ENCODE measurements around the gene RRAGC. TPM values are rescaled to one million over a fixed set of nuclear protein-coding genes. Genes with fewer than 3 reads are reported as not detected.
"Not testable (repeated sequence)": the region's sequence is repeated elsewhere in the genome, so short reads cannot be mapped to it uniquely, and the experiment has no call there.

RRAGC gene
- polyA plus RNA-seq, 3 donors: 6.6 to 10.4 (median 8.0) TPM

GRCh38 chr1:38846210-38846609 is 13.4 kb downstream of the RRAGC start:
- TF ChIP-seq, protein P1, sequence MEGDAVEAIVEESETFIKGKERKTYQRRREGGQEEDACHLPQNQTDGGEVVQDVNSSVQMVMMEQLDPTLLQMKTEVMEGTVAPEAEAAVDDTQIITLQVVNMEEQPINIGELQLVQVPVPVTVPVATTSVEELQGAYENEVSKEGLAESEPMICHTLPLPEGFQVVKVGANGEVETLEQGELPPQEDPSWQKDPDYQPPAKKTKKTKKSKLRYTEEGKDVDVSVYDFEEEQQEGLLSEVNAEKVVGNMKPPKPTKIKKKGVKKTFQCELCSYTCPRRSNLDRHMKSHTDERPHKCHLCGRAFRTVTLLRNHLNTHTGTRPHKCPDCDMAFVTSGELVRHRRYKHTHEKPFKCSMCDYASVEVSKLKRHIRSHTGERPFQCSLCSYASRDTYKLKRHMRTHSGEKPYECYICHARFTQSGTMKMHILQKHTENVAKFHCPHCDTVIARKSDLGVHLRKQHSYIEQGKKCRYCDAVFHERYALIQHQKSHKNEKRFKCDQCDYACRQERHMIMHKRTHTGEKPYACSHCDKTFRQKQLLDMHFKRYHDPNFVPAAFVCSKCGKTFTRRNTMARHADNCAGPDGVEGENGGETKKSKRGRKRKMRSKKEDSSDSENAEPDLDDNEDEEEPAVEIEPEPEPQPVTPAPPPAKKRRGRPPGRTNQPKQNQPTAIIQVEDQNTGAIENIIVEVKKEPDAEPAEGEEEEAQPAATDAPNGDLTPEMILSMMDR (IDR thresholded peaks at IDR 0.05): no peak
- Histone ChIP-seq H3K79me2 (ENCODE audit: insufficient read depth, low read length) (peaks cover 32% of the 10 kb centered on the region), H3K4me2 (replicated peaks; ENCODE audit: extremely low read depth, low read length, poor library complexity, severe bottlenecking) (no peak overlapping the region), H3K9me3 (replicated peaks in 1 of 2; ENCODE audit: control insufficient read depth in 1 of 2, insufficient read depth in 1 of 2, low read length in 2 of 2) (no peaks in the 10 kb centered on the region), H4K20me1 (ENCODE audit: insufficient read depth, low read length) (peaks cover 18% of the 10 kb centered on the region), H3K36me3 (replicated peaks in 1 of 2; ENCODE audit: control insufficient read depth in 1 of 2, insufficient read depth in 2 of 2, low read length in 2 of 2) (peaks cover 39 to 71% of the 10 kb centered on the region in 2 donors), H3K9ac (ENCODE audit: insufficient read depth, low read length, poor library complexity, severe bottlenecking) (no peak overlapping the region), H3K27ac (ENCODE audit: low read depth in 1 of 2, low read length in 2 of 2) (no peak overlapping the region), H3K27me3 (ENCODE audit: control insufficient read depth in 2 of 2, insufficient read depth in 2 of 2, low read length in 2 of 2) (no peaks in the 10 kb centered on the region), H3K4me3 (replicated peaks in 1 of 3; ENCODE audit: low read depth in 2 of 3, low read length in 3 of 3) (no peak overlapping the region), H3K4me1 (ENCODE audit: control insufficient read depth in 1 of 2, insufficient read depth in 2 of 2, low read length in 2 of 2) (peaks cover 16 to 19% of the 10 kb centered on the region in 2 donors), H2AFZ (ENCODE audit: insufficient read depth, low read depth, low read length, poor library complexity, severe bottlenecking) (no peak overlapping the region)
- Mint-ChIP-seq H3K27ac (no peak overlapping the region), H3K9me3 (peaks cover 0 to 4% (median 0%) of the 10 kb centered on the region in 7 donors), H3K36me3 (peaks cover 52 to 78% of the 10 kb centered on the region in 2 donors), H3K4me1 (peaks cover 26% of the 10 kb centered on the region), H3K4me3 (no peak overlapping the region), H3K27me3 (ENCODE audit: low read depth in 3 of 3) (no peaks in the 10 kb centered on the region)
- 85% methylated on average over 3 of the region's 3 CpGs for WGBS (ENCODE audit: insufficient coverage)
- intact Hi-C loops (cut with micrococcal nuclease): no loop called here
- no peak for DNase-seq

- WGBS (ENCODE audit: insufficient coverage): 100% methylated on average over 2 of the region's 3 CpGs
- Mint-ChIP-seq H3K36me3 (peaks cover 52 to 78% of the 10 kb centered on the region in 2 donors), H3K4me1 (peaks cover 28% of the 10 kb centered on the region)
- Histone ChIP-seq H4K20me1 (ENCODE audit: insufficient read depth, low read length) (peaks cover 23% of the 10 kb centered on the region), H3K79me2 (ENCODE audit: insufficient read depth, low read length) (peaks cover 34% of the 10 kb centered on the region), H3K4me1 (ENCODE audit: control insufficient read depth in 1 of 2, insufficient read depth in 2 of 2, low read length in 2 of 2) (peaks cover 16 to 19% of the 10 kb centered on the region in 2 donors), H3K36me3 (replicated peaks in 1 of 2; ENCODE audit: control insufficient read depth in 1 of 2, insufficient read depth in 2 of 2, low read length in 2 of 2) (peaks cover 39 to 74% of the 10 kb centered on the region in 2 donors)
- H3K9me3 ChIP-seq (replicated peaks in 1 of 2; ENCODE audit: control insufficient read depth in 1 of 2, insufficient read depth in 1 of 2, low read length in 2 of 2); H3K9ac ChIP-seq (ENCODE audit: insufficient read depth, low read length, poor library complexity, severe bottlenecking); H3K4me2 ChIP-seq (replicated peaks; ENCODE audit: extremely low read depth, low read length, poor library complexity, severe bottlenecking); H3K27ac ChIP-seq (ENCODE audit: low read depth in 1 of 2, low read length in 2 of 2); H3K4me3 Mint-ChIP-seq; H3K27me3 Mint-ChIP-seq (ENCODE audit: low read depth in 3 of 3); H3K27me3 ChIP-seq (ENCODE audit: control insufficient read depth in 2 of 2, insufficient read depth in 2 of 2, low read length in 2 of 2); intact Hi-C loops (cut with micrococcal nuclease); DNase-seq; H2AFZ ChIP-seq (ENCODE audit: insufficient read depth, low read depth, low read length, poor library complexity, severe bottlenecking); H3K27ac Mint-ChIP-seq; H3K9me3 Mint-ChIP-seq; H3K4me3 ChIP-seq (replicated peaks in 1 of 3; ENCODE audit: low read depth in 2 of 3, low read length in 3 of 3): not testable (repeated sequence)
Measured at GRCh38 chr1:38845088-38845487, 14.5 kb downstream of the RRAGC start.
